Hepatocyte (in vitro differentiated cells): ENCODE measurements around the gene METTL14. TPM values are rescaled to one million over a fixed set of nuclear protein-coding genes. Genes with fewer than 3 reads are reported as not detected.
A peak's percentile ranks its signal among the peaks of the same experiment; 100 is the strongest.

Source experiments
- DNase-seq: peaks from one replicate; pipeline ENCODE4 v3.0.0-alpha.2; 2016; ENCODE audit warnings: low spot score
- H2AFZ ChIP-seq: fragments of 200-600 bp; sonication (generic); 2 replicates; pipeline ENCODE4 v1.6.0; 2016; ENCODE audit warnings: antibody characterized with exemption, mild to moderate bottlenecking
- H3K27ac ChIP-seq: fragments of 200-600 bp; sonication (generic); 2 replicates; pipeline ENCODE4 v1.5.1; 2016; ENCODE audit warnings: mild to moderate bottlenecking
- H3K27me3 ChIP-seq: fragments of 200-600 bp; sonication (generic); 2 replicates; pipeline ENCODE4 v1.6.1; 2016
- H3K36me3 ChIP-seq: fragments of 200-600 bp; sonication (generic); replicated peaks from 2 replicates; pipeline ENCODE4 v1.5.1; 2016; ENCODE audit warnings: low read depth; ENCODE audit not compliant: insufficient read depth
- H3K4me1 ChIP-seq: fragments of 200-600 bp; sonication (generic); 2 replicates; pipeline ENCODE4 v1.5.1; 2016; ENCODE audit warnings: mild to moderate bottlenecking, moderate library complexity; ENCODE audit not compliant: insufficient read depth
- H3K4me2 ChIP-seq: fragments of 200-600 bp; sonication (generic); 2 replicates; pipeline ENCODE4 v1.6.0; 2016
- H3K4me3 ChIP-seq: fragments of 200-600 bp; sonication (generic); 2 replicates; pipeline ENCODE4 v1.5.1; 2016; ENCODE audit warnings: mild to moderate bottlenecking
- H3K79me2 ChIP-seq: fragments of 200-600 bp; sonication (generic); 2 replicates; pipeline ENCODE4 v1.6.0; 2017; ENCODE audit warnings: mild to moderate bottlenecking
- H3K9me2 ChIP-seq: fragments of 200-600 bp; sonication (generic); replicated peaks from 2 replicates; pipeline ENCODE4 v1.6.0; 2017; ENCODE audit warnings: mild to moderate bottlenecking; ENCODE audit not compliant: insufficient read depth
- H3K9me3 ChIP-seq: fragments of 200-600 bp; sonication (generic); 2 replicates; pipeline ENCODE4 v1.5.1; 2016; ENCODE audit warnings: low read depth, mild to moderate bottlenecking
- H4K20me1 ChIP-seq: fragments of 200-600 bp; sonication (generic); 2 replicates; pipeline ENCODE4 v1.6.0; 2016; ENCODE audit warnings: mild to moderate bottlenecking; ENCODE audit not compliant: insufficient read depth, poor library complexity, severe bottlenecking
- EZH2 ChIP-seq: fragments of 200-600 bp; sonication (generic); IDR thresholded peaks from 2 replicates; pipeline ENCODE4 v1.6.1; 2016; ENCODE audit warnings: antibody characterized with exemption, mild to moderate bottlenecking, borderline replicate concordance
- EZH2phosphoT487 ChIP-seq: fragments of 200-600 bp; sonication (generic); IDR thresholded peaks from one replicate; pipeline ENCODE4 v1.6.1; 2018; ENCODE audit warnings: antibody characterized with exemption, mild to moderate bottlenecking, low read depth, moderate library complexity; ENCODE audit not compliant: unreplicated experiment, severe bottlenecking
- WGBS: methylation state at CpG from one replicate; pipeline ENCODE4 v1.1.6; 2016; ENCODE audit warnings: low lambda C conversion rate; ENCODE audit errors: missing lambda C conversion rate; 5-methylcytosine and 5-hydroxymethylcytosine counted together
- polyA plus RNA-seq: library from polyadenylated mRNA; unstranded; fragments of >200 nt; fragmentation: Nextera tagmentation; extraction: Ambion mirVana; gene quantifications from 2 replicates; pipeline ENCODE4 v1.2.1, GENCODE V29; 2016
- total RNA-seq: library from RNA; depleted of rRNA; stranded (reverse); fragments of >200 nt; gene quantifications from 2 replicates; pipeline ENCODE4 v1.2.3, GENCODE V29; 2014
- TF ChIP-seq, protein P1 (sequence below): fragments of 200-600 bp; sonication (generic); IDR thresholded peaks from 2 replicates; pipeline ENCODE4 v1.5.1; 2016; ENCODE audit warnings: antibody characterized with exemption, mild to moderate bottlenecking; ENCODE audit not compliant: poor library complexity

Gene METTL14
- total and polyA plus RNA-seq, 2 experiments from 2014 or later = 18.3 to 24.4 TPM

DNA sequence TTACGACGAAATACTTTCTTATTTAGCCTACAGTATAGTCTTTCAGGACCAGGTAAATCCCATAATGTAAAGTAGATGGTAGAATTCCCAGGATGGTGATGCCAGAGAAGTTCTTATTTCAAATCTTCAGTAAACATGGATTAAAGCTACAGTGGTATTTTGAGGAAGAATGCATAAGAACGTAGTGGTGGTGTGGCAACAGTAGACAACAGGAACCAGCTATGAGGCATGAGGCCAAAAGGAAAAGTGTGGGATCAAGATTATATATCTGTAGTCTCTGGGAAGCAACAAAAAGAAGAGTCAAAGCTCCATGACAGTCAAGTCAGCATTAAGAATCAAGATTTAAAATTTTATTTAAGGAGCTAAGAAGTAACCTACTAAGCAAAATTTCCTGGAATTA lies 60.2 kb downstream of the METTL14 start:
- no peak for DNase-seq
- Histone ChIP-seq H3K27me3 (no peaks in the 10 kb centered on the region), H2AFZ (no peak overlapping the region), H3K79me2 (no peaks in the 10 kb centered on the region), H3K4me3 (no peak overlapping the region), H3K4me2 (no peak overlapping the region), H3K4me1 (no peaks in the 10 kb centered on the region), H3K9me2 (no peaks in the 10 kb centered on the region), H4K20me1 (no peaks in the 10 kb centered on the region), H3K9me3 (no peaks in the 10 kb centered on the region), H3K27ac (peak overlapping the region; percentile 1), H3K36me3 (no peaks in the 10 kb centered on the region)
- no peak for TF ChIP-seq EZH2phosphoT487
- WGBS = 89% methylated on average over 3 of the region's 3 CpGs

- H3K4me1 ChIP-seq = no peaks in the 10 kb centered on the region
- 56% methylated on average over 1 of the region's 2 CpGs for WGBS
- H3K9me3 ChIP-seq = no peaks in the 10 kb centered on the region
- TF ChIP-seq, protein P1, sequence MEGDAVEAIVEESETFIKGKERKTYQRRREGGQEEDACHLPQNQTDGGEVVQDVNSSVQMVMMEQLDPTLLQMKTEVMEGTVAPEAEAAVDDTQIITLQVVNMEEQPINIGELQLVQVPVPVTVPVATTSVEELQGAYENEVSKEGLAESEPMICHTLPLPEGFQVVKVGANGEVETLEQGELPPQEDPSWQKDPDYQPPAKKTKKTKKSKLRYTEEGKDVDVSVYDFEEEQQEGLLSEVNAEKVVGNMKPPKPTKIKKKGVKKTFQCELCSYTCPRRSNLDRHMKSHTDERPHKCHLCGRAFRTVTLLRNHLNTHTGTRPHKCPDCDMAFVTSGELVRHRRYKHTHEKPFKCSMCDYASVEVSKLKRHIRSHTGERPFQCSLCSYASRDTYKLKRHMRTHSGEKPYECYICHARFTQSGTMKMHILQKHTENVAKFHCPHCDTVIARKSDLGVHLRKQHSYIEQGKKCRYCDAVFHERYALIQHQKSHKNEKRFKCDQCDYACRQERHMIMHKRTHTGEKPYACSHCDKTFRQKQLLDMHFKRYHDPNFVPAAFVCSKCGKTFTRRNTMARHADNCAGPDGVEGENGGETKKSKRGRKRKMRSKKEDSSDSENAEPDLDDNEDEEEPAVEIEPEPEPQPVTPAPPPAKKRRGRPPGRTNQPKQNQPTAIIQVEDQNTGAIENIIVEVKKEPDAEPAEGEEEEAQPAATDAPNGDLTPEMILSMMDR = no peak
- H2AFZ ChIP-seq = no peak overlapping the region
- DNase-seq = no peak
- no peaks in the 10 kb centered on the region for H4K20me1 ChIP-seq
- no peak overlapping the region for H3K27ac ChIP-seq
- no peaks in the 10 kb centered on the region for H3K9me2 ChIP-seq
- H3K36me3 ChIP-seq = no peaks in the 10 kb centered on the region
- H3K4me3 ChIP-seq = no peak overlapping the region
- no peaks in the 10 kb centered on the region for H3K79me2 ChIP-seq
- H3K27me3 ChIP-seq = no peaks in the 10 kb centered on the region
- no peak overlapping the region for H3K4me2 ChIP-seq
Measured at GRCh38 chr4:118746251-118746919, 61.2 kb downstream of the METTL14 start.

DNA sequence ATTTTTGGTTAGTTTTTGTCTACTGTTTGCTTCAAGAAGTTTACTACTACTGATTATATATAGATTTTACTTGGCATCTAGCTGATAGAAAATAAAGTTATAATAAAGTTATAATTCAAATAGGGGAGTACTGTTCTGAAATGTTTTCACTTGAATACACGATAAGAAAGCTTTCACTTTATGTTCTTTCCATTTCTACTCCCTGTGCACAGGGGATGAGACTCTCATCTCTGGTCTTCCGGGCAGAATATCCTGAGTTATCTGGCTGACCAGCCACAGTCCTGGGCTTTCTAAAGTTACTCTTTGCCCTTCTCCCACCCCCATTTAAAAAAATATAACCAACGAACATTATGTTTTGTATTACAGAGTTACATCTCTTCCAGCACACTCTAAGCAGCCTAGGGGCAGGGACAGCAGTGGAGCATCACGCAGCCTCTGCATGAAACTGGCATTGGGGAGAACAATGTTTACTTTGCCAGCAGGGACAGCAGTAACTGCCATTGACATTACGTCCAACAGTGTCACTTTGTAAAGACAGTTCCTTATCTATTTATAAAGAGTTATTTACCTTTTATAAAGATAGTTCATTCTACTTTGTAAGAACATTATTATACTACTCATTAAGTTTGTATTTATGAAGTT lies 64.3 kb downstream of the METTL14 start:
- TF ChIP-seq, protein P1 = no peak
- TF ChIP-seq EZH2phosphoT487 = no peak
- no peak for TF ChIP-seq EZH2
- Histone ChIP-seq H3K27me3 (no peaks in the 10 kb centered on the region), H3K4me1 (peaks cover 14% of the 10 kb centered on the region), H3K79me2 (no peaks in the 10 kb centered on the region), H3K9me3 (no peaks in the 10 kb centered on the region), H3K4me3 (no peak overlapping the region), H2AFZ (no peak overlapping the region), H3K27ac (no peak overlapping the region), H4K20me1 (no peaks in the 10 kb centered on the region), H3K4me2 (no peak overlapping the region), H3K9me2 (no peaks in the 10 kb centered on the region), H3K36me3 (no peaks in the 10 kb centered on the region)
- WGBS = 88% methylated on average over 5 of the region's 5 CpGs
- DNase-seq = no peak

- Histone ChIP-seq H4K20me1 (no peaks in the 10 kb centered on the region), H3K4me1 (peaks cover 37% of the 10 kb centered on the region), H3K79me2 (no peaks in the 10 kb centered on the region), H3K27me3 (no peaks in the 10 kb centered on the region), H3K36me3 (no peaks in the 10 kb centered on the region), H3K27ac (no peak overlapping the region), H3K9me3 (no peaks in the 10 kb centered on the region), H3K9me2 (no peaks in the 10 kb centered on the region), H2AFZ (no peak overlapping the region), H3K4me3 (no peak overlapping the region), H3K4me2 (no peak overlapping the region)
- TF ChIP-seq, protein P1 = no peak
- TF ChIP-seq EZH2 = no peak
- no peak for TF ChIP-seq EZH2phosphoT487
- DNase-seq = no peak
- 87% methylated on average over 2 of the region's 2 CpGs for WGBS
Measured at GRCh38 chr4:118751629-118752323, 66.6 kb downstream of the METTL14 start.
